ENCODE data around the gene IL17RE.

The IL17RE gene

GRCh38 chr3:9903904-9904303 is 1.3 kb downstream of the IL17RE start:
- no peak for TF ChIP-seq TAF1 (IDR thresholded peaks at IDR 0.05; ENCODE audit: borderline replicate concordance, insufficient read depth, low read length)
- no peak for TF ChIP-seq POLR2AphosphoS5 (IDR thresholded peaks at IDR 0.05; ENCODE audit: low read depth, low read length)
- TF ChIP-seq, protein P1, sequence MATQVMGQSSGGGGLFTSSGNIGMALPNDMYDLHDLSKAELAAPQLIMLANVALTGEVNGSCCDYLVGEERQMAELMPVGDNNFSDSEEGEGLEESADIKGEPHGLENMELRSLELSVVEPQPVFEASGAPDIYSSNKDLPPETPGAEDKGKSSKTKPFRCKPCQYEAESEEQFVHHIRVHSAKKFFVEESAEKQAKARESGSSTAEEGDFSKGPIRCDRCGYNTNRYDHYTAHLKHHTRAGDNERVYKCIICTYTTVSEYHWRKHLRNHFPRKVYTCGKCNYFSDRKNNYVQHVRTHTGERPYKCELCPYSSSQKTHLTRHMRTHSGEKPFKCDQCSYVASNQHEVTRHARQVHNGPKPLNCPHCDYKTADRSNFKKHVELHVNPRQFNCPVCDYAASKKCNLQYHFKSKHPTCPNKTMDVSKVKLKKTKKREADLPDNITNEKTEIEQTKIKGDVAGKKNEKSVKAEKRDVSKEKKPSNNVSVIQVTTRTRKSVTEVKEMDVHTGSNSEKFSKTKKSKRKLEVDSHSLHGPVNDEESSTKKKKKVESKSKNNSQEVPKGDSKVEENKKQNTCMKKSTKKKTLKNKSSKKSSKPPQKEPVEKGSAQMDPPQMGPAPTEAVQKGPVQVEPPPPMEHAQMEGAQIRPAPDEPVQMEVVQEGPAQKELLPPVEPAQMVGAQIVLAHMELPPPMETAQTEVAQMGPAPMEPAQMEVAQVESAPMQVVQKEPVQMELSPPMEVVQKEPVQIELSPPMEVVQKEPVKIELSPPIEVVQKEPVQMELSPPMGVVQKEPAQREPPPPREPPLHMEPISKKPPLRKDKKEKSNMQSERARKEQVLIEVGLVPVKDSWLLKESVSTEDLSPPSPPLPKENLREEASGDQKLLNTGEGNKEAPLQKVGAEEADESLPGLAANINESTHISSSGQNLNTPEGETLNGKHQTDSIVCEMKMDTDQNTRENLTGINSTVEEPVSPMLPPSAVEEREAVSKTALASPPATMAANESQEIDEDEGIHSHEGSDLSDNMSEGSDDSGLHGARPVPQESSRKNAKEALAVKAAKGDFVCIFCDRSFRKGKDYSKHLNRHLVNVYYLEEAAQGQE (IDR thresholded peaks at IDR 0.05; ENCODE audit: insufficient read depth in 1 of 2, low read depth in 2 of 2, low read length in 2 of 2) = no peak
- TF ChIP-seq FOXP2 (optimal IDR thresholded peaks at IDR 0.05; ENCODE audit: borderline replicate concordance, extremely low read depth, extremely low read length, insufficient read depth) = no peak
- TF ChIP-seq SIN3A (IDR thresholded peaks at IDR 0.05; ENCODE audit: borderline replicate concordance, insufficient read depth, low read length) = no peak

- TF ChIP-seq TAF1 (IDR thresholded peaks at IDR 0.05; ENCODE audit: borderline replicate concordance, insufficient read depth, low read length) (no peak), SIN3A (IDR thresholded peaks at IDR 0.05; ENCODE audit: borderline replicate concordance, insufficient read depth, low read length) (no peak), FOXP2 (optimal IDR thresholded peaks at IDR 0.05; ENCODE audit: borderline replicate concordance, extremely low read depth, extremely low read length, insufficient read depth) (no peak), POLR2AphosphoS5 (IDR thresholded peaks at IDR 0.05; ENCODE audit: low read depth, low read length) (no peak)
- TF ChIP-seq, protein P1 (IDR thresholded peaks at IDR 0.05; ENCODE audit: insufficient read depth in 1 of 2, low read depth in 2 of 2, low read length in 2 of 2) = no peak
Measured at GRCh38 chr3:9906480-9906879, 3.8 kb downstream of the IL17RE start.

- TF ChIP-seq, protein P1 (IDR thresholded peaks at IDR 0.05; ENCODE audit: insufficient read depth in 1 of 2, low read depth in 2 of 2, low read length in 2 of 2) = no peak
- no peak for TF ChIP-seq POLR2AphosphoS5 (IDR thresholded peaks at IDR 0.05; ENCODE audit: low read depth, low read length)
Measured at GRCh38 chr3:9908286-9908685, 5.6 kb downstream of the IL17RE start.

DNA sequence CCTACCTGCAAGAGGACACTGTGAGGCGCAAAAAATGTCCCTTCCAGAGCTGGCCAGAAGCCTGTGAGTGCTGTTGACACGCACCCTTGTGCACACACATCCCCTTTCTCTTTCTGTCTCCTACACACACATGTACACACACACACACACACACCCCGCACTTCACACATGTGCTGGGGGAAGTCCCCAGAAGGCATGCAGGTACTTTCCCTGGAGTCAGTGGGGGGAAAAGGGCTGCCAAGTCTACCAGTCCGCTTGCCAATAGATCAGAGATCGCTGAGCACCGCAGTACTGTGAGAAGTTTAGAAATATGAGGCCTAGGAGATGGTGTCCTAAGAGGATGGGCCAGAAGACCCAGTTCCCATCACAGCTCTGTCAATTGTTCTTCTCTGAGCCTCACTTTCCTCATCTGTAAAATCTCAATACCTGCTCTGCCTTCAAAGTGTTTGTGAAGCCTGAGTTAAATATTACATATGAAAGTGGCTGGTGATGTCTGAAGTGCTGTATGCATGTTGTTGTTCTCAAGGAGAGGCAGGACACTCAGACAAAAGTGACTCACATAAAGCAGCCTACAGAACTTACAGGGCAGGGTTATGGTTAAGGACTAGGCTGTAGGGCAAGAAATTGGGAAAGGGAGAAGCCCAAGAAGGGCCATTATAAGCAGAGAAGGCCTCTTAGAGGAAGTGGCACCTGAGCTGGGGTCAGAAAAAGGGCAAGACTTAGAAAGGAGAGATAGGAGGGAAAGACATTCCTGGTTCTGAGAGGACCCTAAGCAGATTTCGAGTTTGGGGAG is 6.8 kb downstream of the IL17RE start:
- TF ChIP-seq, protein P1 (IDR thresholded peaks at IDR 0.05; ENCODE audit: insufficient read depth in 1 of 2, low read depth in 2 of 2, low read length in 2 of 2) = no peak
- no peak for TF ChIP-seq FOXP2 (optimal IDR thresholded peaks at IDR 0.05; ENCODE audit: borderline replicate concordance, extremely low read depth, extremely low read length, insufficient read depth)
- no peak for TF ChIP-seq SIN3A (IDR thresholded peaks at IDR 0.05; ENCODE audit: borderline replicate concordance, insufficient read depth, low read length)
- TF ChIP-seq POLR2AphosphoS5 (IDR thresholded peaks at IDR 0.05; ENCODE audit: low read depth, low read length) = no peak

DNA sequence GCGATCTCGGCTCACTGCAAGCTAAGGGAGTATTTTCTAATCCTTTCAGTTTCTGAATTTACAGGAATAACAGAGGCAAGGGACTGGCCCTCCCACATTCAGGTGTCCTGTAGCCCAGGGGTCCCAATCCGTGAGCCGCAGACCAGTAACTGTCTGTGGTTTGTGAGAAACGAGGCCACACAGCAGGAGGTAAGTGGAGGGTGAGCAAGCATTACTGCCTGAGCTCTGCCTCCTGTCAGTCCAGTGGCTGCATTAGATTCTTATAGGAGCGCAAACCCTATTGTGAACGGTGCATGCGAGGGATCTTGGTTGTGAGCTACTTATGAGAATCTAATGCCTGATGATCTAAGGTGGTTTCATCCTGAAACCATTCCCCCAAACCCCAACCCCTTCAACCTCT is 9.2 kb downstream of the IL17RE start:
- TF ChIP-seq, protein P1 (IDR thresholded peaks at IDR 0.05; ENCODE audit: insufficient read depth in 1 of 2, low read depth in 2 of 2, low read length in 2 of 2) = no peak
- TF ChIP-seq TAF1 (IDR thresholded peaks at IDR 0.05; ENCODE audit: borderline replicate concordance, insufficient read depth, low read length) (no peak), POLR2AphosphoS5 (IDR thresholded peaks at IDR 0.05; ENCODE audit: low read depth, low read length) (no peak)

Data from PFSK-1 (cell line).